ENCODE measurements around the gene IRF2BPL.

IRF2BPL gene

GRCh38 chr14:77065851-77066577, 37.5 kb upstream of the IRF2BPL start:
- Histone ChIP-seq H3K27ac (ENCODE audit: low read depth, low read length) (no peak overlapping the region), H3K4me1 (ENCODE audit: control insufficient read depth, insufficient read depth, low read length, unreplicated experiment) (peaks cover 6% of the 10 kb centered on the region), H3K79me2 (ENCODE audit: control insufficient read depth, insufficient read depth, low read length, unreplicated experiment) (no peaks in the 10 kb centered on the region), H3K27me3 (ENCODE audit: insufficient read depth, low read length) (no peaks in the 10 kb centered on the region), H3K4me3 (ENCODE audit: low read depth, low read length) (no peak overlapping the region), H2AFZ (ENCODE audit: low read length, unreplicated experiment) (no peak overlapping the region), H3K36me3 (ENCODE audit: insufficient read depth, low read length) (no peaks in the 10 kb centered on the region)

DNA sequence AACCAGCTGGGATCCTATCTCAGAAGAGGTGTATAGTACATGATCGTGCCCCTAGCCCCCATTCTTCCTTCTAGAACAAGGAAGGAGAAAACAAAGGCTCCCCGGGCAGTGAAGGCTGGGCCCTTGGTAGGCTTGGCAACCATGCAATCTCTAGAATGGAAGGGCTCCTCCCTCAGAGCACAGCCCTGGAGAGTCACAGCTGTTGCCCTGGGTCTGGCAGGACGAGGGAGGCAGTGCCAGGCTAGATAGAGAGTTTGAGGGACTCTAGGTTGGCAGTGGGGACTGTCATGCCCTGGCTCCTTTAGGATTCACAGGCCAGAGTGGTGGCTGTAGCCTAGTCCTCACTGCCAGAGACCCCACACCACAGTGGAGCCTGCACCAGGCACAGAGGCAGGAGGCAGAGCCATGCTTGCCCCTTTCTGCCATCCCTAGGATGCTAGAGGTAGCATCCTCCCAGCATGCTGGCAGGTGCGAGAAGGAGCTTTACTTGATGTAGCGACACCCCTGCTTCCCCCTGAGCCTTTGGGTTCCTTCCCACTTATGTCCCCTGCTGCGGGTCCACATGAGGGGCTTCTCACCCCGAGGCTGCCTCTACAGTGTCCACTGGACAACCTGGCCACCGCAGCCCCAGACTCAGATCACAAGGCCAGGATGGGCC, 36.1 kb upstream of the IRF2BPL start:
- Histone ChIP-seq H3K27ac (ENCODE audit: low read depth, low read length) (no peak overlapping the region), H3K79me2 (ENCODE audit: control insufficient read depth, insufficient read depth, low read length, unreplicated experiment) (no peaks in the 10 kb centered on the region), H3K4me1 (ENCODE audit: control insufficient read depth, insufficient read depth, low read length, unreplicated experiment) (no peaks in the 10 kb centered on the region), H3K36me3 (ENCODE audit: insufficient read depth, low read length) (no peaks in the 10 kb centered on the region), H3K4me3 (ENCODE audit: low read depth, low read length) (no peak overlapping the region), H2AFZ (ENCODE audit: low read length, unreplicated experiment) (no peak overlapping the region), H3K27me3 (ENCODE audit: insufficient read depth, low read length) (no peaks in the 10 kb centered on the region)

GRCh38 chr14:77063571-77064171, 35.2 kb upstream of the IRF2BPL start:
- Histone ChIP-seq H3K79me2 (ENCODE audit: control insufficient read depth, insufficient read depth, low read length, unreplicated experiment) (no peaks in the 10 kb centered on the region), H3K4me3 (ENCODE audit: low read depth, low read length) (no peak overlapping the region), H3K4me1 (ENCODE audit: control insufficient read depth, insufficient read depth, low read length, unreplicated experiment) (peaks cover 7% of the 10 kb centered on the region), H2AFZ (ENCODE audit: low read length, unreplicated experiment) (no peak overlapping the region), H3K27ac (ENCODE audit: low read depth, low read length) (no peak overlapping the region), H3K27me3 (ENCODE audit: insufficient read depth, low read length) (no peaks in the 10 kb centered on the region), H3K36me3 (ENCODE audit: insufficient read depth, low read length) (no peaks in the 10 kb centered on the region)

GRCh38 chr14:77062261-77062660, 33.8 kb upstream of the IRF2BPL start:
- Histone ChIP-seq H3K79me2 (ENCODE audit: control insufficient read depth, insufficient read depth, low read length, unreplicated experiment) (no peaks in the 10 kb centered on the region), H2AFZ (ENCODE audit: low read length, unreplicated experiment) (no peak overlapping the region), H3K27me3 (ENCODE audit: insufficient read depth, low read length) (no peaks in the 10 kb centered on the region), H3K36me3 (ENCODE audit: insufficient read depth, low read length) (no peaks in the 10 kb centered on the region), H3K27ac (ENCODE audit: low read depth, low read length) (no peak overlapping the region), H3K4me1 (ENCODE audit: control insufficient read depth, insufficient read depth, low read length, unreplicated experiment) (peaks cover 7% of the 10 kb centered on the region), H3K4me3 (ENCODE audit: low read depth, low read length) (no peak overlapping the region)

- H3K27ac ChIP-seq (ENCODE audit: low read depth, low read length): no peak overlapping the region
- no peaks in the 10 kb centered on the region for H3K36me3 ChIP-seq (ENCODE audit: insufficient read depth, low read length)
- H3K79me2 ChIP-seq (ENCODE audit: control insufficient read depth, insufficient read depth, low read length, unreplicated experiment): no peaks in the 10 kb centered on the region
- H3K4me1 ChIP-seq (ENCODE audit: control insufficient read depth, insufficient read depth, low read length, unreplicated experiment): peaks cover 7% of the 10 kb centered on the region
- no peak overlapping the region for H2AFZ ChIP-seq (ENCODE audit: low read length, unreplicated experiment)
- H3K27me3 ChIP-seq (ENCODE audit: insufficient read depth, low read length): no peaks in the 10 kb centered on the region
- H3K4me3 ChIP-seq (ENCODE audit: low read depth, low read length): no peak overlapping the region
Observed at GRCh38 chr14:77061630-77062257, 33.2 kb upstream of the IRF2BPL start.

- Histone ChIP-seq H2AFZ (ENCODE audit: low read length, unreplicated experiment) (no peak overlapping the region), H3K36me3 (ENCODE audit: insufficient read depth, low read length) (no peaks in the 10 kb centered on the region), H3K4me3 (ENCODE audit: low read depth, low read length) (no peak overlapping the region), H3K27me3 (ENCODE audit: insufficient read depth, low read length) (no peaks in the 10 kb centered on the region), H3K27ac (ENCODE audit: low read depth, low read length) (peak overlapping the region; percentile 47), H3K79me2 (ENCODE audit: control insufficient read depth, insufficient read depth, low read length, unreplicated experiment) (no peaks in the 10 kb centered on the region), H3K4me1 (ENCODE audit: control insufficient read depth, insufficient read depth, low read length, unreplicated experiment) (peaks cover 7% of the 10 kb centered on the region)
Observed at GRCh38 chr14:77059276-77059915, 30.9 kb upstream of the IRF2BPL start.

GRCh38 chr14:77058785-77059184, 30.3 kb upstream of the IRF2BPL start:
- no peaks in the 10 kb centered on the region for H3K79me2 ChIP-seq (ENCODE audit: control insufficient read depth, insufficient read depth, low read length, unreplicated experiment)
- H3K4me1 ChIP-seq (ENCODE audit: control insufficient read depth, insufficient read depth, low read length, unreplicated experiment): peaks cover 7% of the 10 kb centered on the region
- no peak overlapping the region for H2AFZ ChIP-seq (ENCODE audit: low read length, unreplicated experiment)
- peak overlapping the region; percentile 47; the same call in 1 of the 2 replicates for H3K27ac ChIP-seq (ENCODE audit: low read depth, low read length)
- no peaks in the 10 kb centered on the region for H3K36me3 ChIP-seq (ENCODE audit: insufficient read depth, low read length)
- H3K27me3 ChIP-seq (ENCODE audit: insufficient read depth, low read length): no peaks in the 10 kb centered on the region
- H3K4me3 ChIP-seq (ENCODE audit: low read depth, low read length): no peak overlapping the region

DNA sequence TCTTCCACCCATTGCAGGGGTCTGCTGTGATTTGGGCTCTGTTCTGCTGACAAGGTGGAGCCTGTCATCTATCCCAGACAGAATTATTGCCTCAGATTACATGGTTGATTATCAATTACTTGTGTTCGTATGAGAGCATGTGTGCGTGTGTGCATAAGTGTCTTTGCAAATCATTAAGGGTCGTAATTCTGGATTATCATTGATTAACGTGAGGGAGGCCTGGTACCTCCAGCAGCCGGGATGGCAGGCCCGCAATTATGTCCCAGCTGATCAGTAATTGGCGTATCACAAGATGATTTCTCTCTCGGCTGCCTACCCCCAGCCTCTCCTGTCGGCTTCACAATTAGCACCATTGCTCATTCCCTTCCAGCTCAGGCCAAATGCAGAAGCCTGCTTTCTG, 29.6 kb upstream of the IRF2BPL start:
- Histone ChIP-seq H3K27ac (ENCODE audit: low read depth, low read length) (no peak overlapping the region), H3K4me1 (ENCODE audit: control insufficient read depth, insufficient read depth, low read length, unreplicated experiment) (peaks cover 7% of the 10 kb centered on the region), H2AFZ (ENCODE audit: low read length, unreplicated experiment) (no peak overlapping the region), H3K27me3 (ENCODE audit: insufficient read depth, low read length) (no peaks in the 10 kb centered on the region), H3K36me3 (ENCODE audit: insufficient read depth, low read length) (no peaks in the 10 kb centered on the region), H3K4me3 (ENCODE audit: low read depth, low read length) (no peak overlapping the region), H3K79me2 (ENCODE audit: control insufficient read depth, insufficient read depth, low read length, unreplicated experiment) (no peaks in the 10 kb centered on the region)

DNA sequence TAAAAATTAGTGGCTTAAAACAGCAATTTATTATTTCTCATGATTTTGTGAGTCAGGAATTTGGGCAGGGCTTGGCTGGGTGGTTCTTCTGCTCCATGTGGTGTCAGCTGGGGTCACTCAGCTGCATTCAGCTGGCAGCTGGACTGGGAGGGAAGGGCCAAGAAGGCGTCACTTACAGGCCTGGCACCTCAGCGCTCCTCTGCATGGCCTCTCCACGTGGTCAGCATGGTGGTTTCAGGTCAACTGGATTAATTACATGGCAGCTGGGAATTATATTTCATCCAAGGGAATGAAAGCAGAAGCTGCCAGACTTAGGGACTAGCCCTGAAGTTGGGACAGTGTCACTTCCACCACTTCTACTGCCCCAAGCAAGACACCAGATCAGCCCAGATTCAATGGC, 27.5 kb upstream of the IRF2BPL start:
- Histone ChIP-seq H3K27ac (ENCODE audit: low read depth, low read length) (no peak overlapping the region), H3K27me3 (ENCODE audit: insufficient read depth, low read length) (no peaks in the 10 kb centered on the region), H3K4me3 (ENCODE audit: low read depth, low read length) (no peak overlapping the region), H2AFZ (ENCODE audit: low read length, unreplicated experiment) (no peak overlapping the region), H3K4me1 (ENCODE audit: control insufficient read depth, insufficient read depth, low read length, unreplicated experiment) (peaks cover 18% of the 10 kb centered on the region), H3K79me2 (ENCODE audit: control insufficient read depth, insufficient read depth, low read length, unreplicated experiment) (no peaks in the 10 kb centered on the region), H3K36me3 (ENCODE audit: insufficient read depth, low read length) (no peaks in the 10 kb centered on the region)

GRCh38 chr14:77055306-77055705, 26.8 kb upstream of the IRF2BPL start:
- no peaks in the 10 kb centered on the region for H3K36me3 ChIP-seq (ENCODE audit: insufficient read depth, low read length)
- H3K27me3 ChIP-seq (ENCODE audit: insufficient read depth, low read length): no peaks in the 10 kb centered on the region
- peaks cover 18% of the 10 kb centered on the region for H3K4me1 ChIP-seq (ENCODE audit: control insufficient read depth, insufficient read depth, low read length, unreplicated experiment)
- no peak overlapping the region for H3K27ac ChIP-seq (ENCODE audit: low read depth, low read length)
- H3K4me3 ChIP-seq (ENCODE audit: low read depth, low read length): no peak overlapping the region
- no peaks in the 10 kb centered on the region for H3K79me2 ChIP-seq (ENCODE audit: control insufficient read depth, insufficient read depth, low read length, unreplicated experiment)
- H2AFZ ChIP-seq (ENCODE audit: low read length, unreplicated experiment): no peak overlapping the region

Measured in ACC112 (cell line).